RKO (cell line): ENCODE measurements around the gene OR7G2.
A peak's percentile ranks its signal among the peaks of the same experiment; 100 is the strongest.

ENCODE experiments used
- DNase-seq: peaks from one replicate; pipeline ENCODE4 v3.0.0-alpha.2; 2016; ENCODE audit warnings: low spot score

Gene OR7G2

DNA sequence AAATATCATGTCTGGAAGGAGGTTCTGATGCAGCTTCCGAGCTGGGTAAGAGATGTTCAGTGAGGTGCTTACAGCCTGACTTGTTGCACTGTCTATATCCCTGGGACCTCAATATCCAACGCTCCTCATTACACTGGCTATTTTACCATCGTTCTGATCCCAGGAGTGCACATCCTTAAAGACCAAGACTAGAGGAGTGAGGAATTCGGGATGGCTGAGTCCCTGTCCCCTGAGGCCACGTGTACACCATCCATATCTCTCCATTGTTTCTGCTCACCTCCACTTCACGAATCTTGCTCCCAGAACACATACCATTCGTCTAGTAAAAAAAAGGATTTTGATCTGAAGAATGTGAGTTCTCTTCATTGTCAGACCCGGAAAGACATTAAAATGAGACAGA is at the start of gene OR7G2:
Gene OR7G2, minus strand, starts transcription at position 101 of the 400 bp plus-strand sequence. CDS start 4,232 bp downstream, outside the sequence.
- no peak for DNase-seq

DNA sequence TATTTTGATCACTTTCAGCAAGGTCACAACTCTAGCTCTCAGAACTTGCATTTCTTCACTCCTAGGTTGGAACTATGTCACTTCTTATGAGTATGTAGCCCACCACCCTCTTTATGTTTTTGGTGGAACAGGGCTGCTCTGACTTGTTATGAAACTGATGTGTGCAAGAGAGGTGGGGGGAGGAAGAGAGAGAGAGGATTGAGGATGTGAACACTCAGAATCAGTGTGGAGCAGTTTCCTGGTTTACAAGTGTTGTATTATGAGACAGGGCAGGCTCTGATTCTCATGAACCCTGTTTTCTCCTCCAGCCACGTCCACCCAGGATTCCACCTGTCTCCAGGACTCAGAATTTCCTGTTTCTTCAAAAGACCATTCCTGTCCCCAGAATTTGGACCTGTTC is 49.0 kb upstream of the OR7G2 start:
- no peak for DNase-seq

DNA sequence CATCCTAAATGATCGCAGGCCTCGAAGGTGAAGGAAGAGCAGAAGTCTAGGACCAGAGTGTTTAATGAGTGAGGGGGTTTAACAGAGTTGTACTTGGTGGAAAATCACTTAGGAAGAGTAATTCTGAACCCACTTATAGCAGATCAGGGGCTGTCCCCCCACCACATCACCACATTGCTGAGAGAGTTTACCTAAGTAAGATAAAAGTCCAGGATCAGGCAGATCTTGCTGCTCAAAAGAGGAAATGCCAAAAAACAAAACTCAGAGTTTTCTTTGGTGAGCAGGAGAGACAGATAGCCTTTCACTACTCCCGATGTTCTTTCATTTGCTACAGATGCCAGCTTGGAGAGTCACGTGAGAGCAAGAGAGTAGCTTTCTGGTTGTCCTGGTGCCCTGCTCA is 48.3 kb upstream of the OR7G2 start:
- DNase-seq = no peak

DNA sequence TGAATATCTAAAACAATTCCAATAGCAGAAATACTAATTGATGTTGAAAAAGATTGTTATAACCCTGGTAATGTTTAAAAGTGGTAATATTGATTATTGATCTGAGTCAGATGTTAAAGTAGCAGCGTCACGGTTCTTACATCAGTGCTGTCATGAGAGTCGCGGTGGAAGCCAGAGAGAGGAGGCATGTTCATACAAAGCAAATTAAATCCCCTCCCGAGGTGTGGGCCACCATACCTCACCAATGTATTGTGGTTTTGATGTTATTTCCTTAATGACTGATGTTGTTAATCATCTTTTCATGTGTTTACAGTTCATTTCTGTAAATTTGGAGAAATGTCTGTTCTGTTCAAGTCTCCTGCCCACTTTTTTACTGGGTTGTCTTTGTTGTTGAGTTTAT is 44.1 kb upstream of the OR7G2 start:
- DNase-seq = no peak

DNA sequence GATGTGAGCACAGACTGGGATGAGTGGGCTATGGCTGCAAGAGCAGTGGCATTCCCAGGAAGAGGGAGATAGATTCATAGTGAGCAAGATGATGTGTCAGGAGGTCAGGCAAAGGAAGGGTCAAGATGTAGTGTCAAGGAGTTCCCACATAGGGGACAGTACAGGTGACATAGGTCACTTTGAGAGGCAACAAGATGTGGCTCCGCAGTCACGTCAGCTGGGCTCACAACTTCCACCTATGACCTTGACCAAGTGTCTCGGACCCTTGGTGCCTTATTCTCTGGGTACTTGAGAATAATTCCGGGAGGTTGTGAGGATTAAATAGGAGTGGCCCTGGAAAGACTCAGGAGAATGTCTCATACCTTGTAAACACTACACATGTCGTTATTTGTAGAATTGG is 43.4 kb upstream of the OR7G2 start:
- no peak for DNase-seq

DNA sequence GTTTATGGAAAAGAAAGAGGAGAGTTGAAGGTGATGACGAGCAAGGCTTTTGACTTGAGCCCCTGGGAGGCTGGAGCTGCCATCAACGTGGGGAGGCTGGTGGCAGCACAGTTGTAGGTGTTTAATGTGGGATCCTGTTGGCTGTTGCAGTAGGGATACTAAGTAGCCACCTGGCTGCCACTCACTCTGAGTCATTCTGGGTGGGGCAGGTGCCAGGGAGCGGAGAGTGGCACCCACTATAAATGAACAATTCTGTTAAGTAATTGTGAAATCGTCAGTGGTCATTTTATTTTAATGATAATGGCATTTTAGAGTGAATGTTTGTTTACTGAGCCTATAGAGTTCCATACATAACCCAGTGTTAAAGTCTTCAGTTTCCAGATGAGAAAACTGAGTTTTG is 42.7 kb upstream of the OR7G2 start:
- no peak for DNase-seq

DNA sequence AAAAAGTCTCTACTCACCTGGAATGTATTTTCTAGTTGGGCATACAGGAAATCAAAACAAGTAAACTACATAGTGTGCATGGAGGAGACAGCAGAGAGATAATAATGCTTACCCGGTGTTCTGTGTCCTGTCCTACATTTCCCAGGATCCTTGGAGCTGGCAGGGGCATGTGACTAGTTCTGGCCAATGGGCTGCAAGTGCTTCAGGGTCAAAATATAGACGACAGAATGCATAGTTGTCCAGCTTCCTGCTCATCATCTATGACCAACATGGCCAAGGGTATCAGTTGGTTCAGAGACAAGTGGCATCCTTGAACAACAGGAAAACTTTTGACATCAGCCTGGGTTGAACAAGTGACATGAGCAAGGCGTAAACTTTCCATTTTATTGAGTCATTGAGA is 41.4 kb upstream of the OR7G2 start:
- no peak for DNase-seq

DNA sequence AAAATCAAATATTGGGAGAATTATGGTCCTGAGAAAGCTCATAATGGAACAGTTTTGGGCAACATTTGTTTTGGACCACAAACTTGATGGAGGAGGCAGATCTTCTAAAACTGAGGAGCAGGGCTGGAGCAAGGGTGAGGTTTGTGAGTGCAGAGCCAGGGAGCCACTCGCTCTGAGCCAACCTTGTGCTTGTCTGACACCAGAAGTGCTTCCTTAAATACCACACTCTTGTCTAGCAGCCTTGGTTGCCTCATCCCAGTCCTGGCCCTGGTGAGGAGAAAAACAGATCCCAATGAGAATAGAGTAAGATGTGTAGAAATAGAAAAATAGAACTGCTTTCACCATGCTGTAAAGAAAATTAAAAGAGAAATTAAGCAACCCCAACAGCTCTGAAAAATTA is 39.6 kb upstream of the OR7G2 start:
- DNase-seq = no peak

DNA sequence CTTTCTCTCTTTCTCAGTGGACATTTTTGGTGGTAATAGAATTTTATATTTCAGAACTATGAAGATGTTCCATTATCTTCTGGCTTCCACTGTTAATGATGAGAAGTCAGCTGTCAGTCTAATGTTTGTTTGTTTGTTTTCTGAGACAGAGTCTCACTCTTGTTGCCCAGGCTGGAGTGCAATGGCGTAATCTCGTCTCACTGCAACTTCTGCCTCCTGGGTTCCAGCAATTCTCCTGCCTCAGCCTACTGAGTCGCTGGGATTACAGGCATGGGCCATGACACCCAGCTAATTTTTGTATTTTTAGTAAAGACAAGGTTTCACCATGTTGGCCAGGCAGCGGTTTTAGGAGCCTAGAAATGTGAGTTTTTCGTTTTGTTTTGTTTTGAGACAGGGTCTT is 37.6 kb upstream of the OR7G2 start:
- DNase-seq = no peak

DNA sequence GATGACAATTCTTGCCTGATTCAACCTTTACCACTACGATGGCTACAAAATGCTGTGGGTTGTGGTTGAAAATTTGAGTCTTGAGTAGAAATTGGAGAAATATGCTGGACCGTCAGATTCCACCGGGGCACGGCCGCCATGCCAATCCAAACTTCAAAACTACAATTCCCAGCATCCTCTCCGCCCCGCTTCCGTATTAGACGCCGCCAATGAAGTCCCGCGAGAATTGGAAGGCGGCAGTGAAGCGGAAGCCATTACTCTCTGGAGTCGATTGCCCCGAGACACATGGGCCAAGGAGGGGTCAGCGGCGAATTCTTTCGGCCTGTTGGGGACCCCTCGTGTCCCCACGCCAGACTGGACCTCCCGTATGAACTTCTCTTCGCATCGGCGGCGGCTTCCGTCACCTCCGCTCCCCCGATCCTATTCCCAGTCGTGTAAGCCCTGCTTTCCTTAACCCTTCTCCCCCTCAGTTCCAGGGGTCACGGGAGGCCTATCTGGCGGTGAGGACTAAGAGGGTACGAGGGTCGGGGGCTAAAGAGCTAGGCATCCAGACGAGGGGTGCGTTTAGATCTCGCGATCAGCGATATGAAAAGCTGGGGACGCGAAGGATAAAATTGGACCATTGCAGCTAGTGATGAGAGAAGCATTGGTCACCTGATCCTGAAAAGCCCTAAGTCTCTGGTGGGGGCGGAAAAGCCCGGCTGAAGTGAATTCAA is 33.0 kb upstream of the OR7G2 start, which contains the start of gene ZNF317:
Gene ZNF317, plus strand, starts transcription at position 239 of the 716 bp plus-strand sequence. CDS start 15,620 bp downstream, outside the sequence.
- DNase-seq = peak; percentile 92

DNA sequence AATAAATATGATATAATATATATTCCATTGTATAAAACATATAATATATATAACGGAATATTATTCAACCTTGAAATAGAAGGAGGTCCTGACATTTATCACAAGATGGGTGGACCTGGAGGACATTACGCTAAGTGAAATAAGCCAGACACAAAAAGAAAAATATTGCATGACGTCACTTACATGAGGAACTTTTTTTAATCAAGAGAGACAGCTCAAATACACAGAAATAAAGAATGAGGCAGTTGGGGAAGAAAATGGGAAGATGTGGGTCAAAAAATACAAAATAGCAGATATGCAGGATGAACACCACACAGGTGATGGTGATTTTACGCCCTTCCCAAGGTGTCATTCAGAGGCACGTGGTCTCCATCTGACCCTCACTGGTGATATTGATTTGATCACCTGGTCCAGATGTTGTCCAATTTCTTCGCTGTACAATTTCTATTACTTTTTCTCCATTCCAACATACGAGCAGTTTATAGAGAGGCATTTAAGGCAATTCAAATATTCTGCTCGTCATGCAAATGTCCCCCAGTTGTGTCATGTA is 32.4 kb upstream of the OR7G2 start:
- peak; percentile 46 for DNase-seq

DNA sequence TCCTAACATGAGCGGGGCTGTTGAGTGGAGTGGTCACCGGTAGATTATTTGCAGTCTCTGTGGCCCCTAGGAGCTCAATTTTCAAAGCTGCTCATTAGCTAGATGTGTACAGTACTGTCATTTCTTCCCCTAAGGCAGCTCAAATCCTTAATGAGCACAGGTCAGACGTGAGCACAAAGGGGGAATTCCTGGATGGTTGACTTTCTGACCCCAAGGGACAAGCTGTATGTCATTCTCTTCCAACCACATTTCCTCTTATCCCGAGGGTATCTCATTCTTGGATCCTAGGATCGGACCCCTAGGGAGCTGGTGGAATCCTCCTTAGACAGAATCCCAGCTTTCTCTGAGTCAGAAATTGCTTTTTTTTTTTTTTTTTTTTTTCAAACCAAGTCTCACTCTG is 25.1 kb upstream of the OR7G2 start:
- DNase-seq = no peak

DNA sequence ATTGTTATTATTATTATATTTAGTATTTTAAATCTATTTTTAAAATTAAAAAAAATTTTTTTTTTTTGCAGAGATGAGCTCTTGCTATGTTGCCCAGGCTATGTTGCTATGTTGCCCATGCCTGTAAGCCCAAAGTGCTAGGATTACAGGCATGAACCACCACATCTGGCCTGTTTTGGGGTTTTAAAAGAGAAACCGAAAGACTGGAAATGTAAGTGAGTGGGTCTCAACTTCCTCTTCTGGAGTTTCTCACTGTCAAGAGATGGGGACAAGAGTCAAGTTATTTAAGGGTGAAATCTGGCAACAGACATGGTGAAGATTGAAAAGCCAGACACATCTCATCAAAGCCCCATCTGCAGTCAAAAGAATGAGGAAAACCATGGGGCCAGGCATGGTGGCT is 23.7 kb upstream of the OR7G2 start:
- no peak for DNase-seq

DNA sequence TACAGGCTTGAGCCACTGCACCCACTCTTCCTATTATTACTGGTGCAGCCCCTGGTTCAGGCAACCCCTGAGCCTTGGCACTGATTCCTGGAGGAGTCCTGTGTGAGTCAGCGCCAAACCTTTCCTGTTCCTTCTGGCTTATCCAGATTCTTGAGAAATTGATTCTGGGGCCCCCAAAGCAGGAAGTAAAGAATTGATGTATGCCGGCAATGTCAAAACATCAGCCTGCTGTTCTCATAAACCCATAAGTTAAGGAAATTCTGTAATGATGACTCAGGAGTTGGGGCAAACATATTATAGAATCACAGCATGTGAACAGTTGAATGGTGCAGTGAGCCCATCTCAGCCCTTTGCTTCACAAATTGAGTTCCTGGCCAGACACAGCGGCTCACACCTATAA is 20.9 kb upstream of the OR7G2 start:
- no peak for DNase-seq

DNA sequence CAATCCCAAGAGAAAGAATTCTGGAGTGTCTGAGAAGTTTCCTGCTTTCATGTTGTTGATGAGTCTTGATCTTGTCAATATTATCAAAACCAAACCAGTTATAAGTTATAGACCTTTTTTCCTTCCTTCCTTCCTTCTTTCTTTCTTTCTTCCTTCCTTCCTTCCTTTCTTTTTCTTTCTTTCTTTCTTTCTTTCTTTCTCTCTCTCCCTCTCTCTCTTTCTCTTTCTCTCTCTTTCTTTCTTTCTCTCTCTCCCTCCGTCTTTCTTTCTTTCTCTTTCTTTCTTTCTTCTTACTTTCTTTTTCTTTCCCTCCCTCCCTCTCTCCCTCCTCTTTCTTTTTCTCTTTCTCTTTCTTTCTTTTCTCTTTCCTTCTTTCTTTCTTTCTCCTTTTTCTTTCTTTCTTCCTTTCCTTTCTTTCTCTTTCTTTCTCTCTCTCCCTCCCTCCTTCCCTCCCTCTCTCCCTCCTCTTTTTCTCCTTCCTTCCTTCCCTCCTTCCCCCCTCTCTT is 19.7 kb upstream of the OR7G2 start, which contains the start of gene OR7G3:
Gene OR7G3, minus strand, starts transcription at position 51 of the 506 bp plus-strand sequence. Its CDS starts 0 bp downstream, at position 51.
- DNase-seq = no peak

DNA sequence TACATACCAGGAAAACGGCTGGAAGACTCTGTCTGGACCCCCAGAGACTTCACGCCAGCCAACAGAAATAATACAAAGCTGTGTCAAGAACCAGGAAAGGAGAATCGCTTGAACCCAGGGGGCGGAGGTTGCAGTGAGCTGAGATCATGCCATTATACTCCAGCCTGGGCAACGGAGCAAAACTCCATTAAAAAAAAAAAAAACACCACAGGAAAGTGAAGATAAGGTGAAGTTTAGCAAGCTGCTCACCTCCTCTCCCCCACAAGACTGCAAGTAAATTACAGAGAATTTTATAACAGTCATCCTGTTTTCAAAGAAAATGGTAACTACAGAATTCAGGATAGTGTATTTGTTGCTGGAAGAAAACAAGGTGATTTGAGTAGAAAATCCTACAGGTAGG is 9.3 kb upstream of the OR7G2 start:
- DNase-seq = no peak

DNA sequence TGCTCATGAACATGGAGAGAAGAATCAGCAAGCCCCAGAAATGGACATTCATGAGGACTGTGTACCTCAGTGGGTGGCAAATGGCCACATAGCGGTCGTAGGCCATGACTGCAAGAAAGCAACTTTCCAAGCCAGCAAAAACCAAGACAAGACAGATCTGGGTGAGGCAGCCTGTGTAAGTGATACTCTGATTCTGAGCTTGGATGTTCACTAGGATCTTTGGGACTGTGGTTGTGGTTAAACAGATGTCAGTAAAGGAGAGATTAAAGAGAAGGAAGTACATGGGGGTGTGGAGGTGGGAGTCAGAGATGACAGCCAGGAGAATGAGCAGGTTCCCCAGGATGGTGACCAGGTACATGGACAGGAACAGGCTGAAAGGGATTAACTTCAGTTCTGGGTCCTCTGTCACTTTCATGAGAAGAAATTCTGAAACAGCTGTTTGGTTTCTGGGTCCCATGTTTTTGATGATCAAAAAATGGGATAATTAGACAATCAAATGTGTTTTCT is 8.1 kb upstream of the OR7G2 start, which contains the start of gene OR7G1:
Gene OR7G1, minus strand, starts transcription at position 457 of the 507 bp plus-strand sequence. Its CDS starts 0 bp downstream, at position 457.
- DNase-seq = no peak

DNA sequence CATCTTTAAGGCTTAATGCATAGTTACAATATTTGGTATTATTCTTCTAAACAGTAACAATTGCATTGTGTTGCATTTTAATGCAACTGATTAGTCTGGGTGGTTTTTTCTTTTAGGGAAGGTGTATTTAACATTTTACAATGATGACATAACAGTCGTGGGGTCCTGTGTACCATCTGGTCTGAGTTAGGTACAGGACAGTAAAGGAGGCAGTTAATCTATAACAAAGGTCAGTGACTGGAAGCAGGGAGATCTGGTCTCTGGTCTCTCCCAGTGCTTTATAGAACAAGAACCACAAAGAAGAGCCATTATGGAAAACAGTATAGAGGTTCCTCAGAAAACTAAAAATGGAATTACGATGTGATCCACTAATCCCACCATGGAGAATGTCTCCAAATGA is 2.7 kb upstream of the OR7G2 start:
- no peak for DNase-seq

DNA sequence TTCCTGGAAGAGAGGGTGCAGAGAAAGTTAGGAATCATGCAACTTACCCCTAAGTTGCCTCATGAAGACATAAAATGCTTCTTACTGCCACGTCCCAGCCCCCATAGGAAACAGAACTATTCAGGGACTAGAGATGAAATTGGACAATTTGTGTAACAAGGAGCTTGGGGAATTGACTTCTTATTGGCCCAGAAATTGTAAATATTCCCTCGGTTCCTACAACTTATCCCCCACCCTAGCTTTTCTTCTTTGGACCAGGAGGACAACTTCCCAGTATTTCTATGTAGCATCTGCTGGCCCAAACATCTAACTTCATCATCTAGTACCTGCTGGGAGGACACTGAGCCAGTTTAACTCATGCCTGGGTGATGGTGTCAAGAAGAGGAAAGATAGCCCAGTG is 20.5 kb downstream of the OR7G2 start, which contains the start of gene OR1M1:
Gene OR1M1, plus strand, starts transcription at position 301 of the 400 bp plus-strand sequence. CDS start 6,184 bp downstream, outside the sequence.
- DNase-seq = no peak

DNA sequence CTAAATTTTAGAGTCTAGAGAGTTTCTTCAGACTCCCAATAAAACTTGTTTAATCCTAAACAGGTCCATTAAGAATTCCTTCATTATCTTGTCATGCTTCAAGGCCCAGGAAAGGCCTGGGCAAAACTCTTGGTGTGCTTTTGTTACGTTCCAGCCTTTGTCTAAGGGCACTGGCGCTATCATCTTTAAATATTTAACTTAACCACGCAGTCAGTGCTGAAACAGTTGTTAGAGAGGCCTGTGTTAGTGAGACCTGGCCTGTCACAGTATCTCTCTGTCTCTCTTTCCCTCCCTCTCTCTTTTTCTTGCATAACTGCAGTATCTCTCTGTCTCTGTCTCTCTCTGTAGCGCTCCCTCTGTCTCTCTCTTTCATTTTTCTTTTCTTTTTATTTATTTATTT is 28.6 kb downstream of the OR7G2 start:
- DNase-seq = no peak

DNA sequence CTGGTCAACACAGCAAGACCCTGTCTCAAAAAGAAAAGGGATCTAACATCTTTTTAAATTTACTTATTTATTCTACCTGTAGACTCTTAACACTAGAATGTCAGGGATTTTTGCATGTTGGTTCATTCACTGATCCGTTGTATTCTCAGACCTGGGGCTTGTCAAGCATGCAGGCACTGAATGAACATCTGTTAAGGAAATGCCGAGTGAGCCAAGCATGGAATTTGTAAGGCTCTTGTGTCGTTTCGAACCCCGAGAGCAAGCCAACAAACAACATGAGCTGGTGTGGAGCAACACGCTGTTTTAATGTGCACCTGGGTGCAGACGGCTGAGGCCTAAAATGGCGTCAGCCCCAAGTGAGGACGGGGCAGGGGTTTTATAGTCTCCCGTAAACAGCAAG is 30.4 kb downstream of the OR7G2 start:
- no peak for DNase-seq

DNA sequence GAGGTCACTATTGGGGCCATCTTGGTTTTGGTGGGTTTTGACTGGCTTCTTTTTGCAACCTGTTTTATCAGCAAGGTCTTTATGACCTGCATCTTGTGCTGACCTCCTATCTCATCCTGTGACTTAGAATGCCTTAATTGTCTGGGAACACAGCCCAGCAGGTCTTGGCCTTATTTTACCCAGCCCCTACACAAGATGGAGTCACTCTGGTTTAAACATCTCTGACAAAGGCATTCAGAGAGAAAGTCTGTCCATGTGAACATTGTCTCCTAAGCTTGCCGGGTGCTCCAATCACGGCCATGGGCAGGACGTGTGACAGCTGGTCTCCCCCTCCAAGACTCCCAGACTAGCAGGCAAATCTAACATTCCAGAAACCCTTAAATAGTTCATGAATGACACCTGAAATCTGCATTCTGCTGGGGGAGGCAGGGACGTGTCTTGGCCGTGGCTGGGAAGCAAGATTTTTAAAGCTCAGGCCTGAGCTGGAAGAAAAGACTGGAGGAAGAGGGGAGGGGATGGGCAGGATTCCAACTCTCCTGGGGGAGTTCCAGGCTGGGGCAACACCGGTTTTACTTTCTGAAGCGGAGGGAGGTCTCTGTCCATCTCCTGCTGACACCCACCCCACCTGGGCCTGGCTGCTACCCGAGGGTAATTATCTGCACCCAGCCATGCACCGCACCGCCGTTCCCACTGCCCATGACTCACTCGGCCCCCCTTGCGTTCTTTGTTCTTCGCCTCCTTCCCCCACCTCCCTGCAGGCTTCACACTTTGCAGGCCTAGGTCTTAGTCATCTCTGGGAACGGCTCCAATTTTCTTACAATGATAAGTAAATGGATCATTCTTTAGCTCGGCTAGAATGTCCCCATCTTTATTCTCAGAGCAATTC is 32.0 kb downstream of the OR7G2 start:
- DNase-seq = peak; percentile 91
